H1 (cell line): ENCODE measurements around the gene MAK. TPM values are rescaled to one million over a fixed set of nuclear protein-coding genes. Genes with fewer than 3 reads are reported as not detected.
A peak's percentile ranks its signal among the peaks of the same experiment; 100 is the strongest.

Source experiments
- CTCF ChIA-PET: fragments of 300-600 bp; sonication (Branson Sonifier 250); formaldehyde crosslinking; loops from one replicate; lab custom pipeline; 2021; ENCODE audit not compliant: partially characterized antibody; lab: Charles Lee
- POLR2A ChIA-PET: fragments of 300-600 bp; sonication (Branson Sonifier 250); formaldehyde crosslinking; loops from one replicate; lab custom pipeline; 2021; ENCODE audit warnings: inconsistent platforms; ENCODE audit not compliant: partially characterized antibody; lab: Charles Lee
- DNase-seq, 2 experiments: peaks; one replicate each; pipeline versions ENCODE4 v3.0.0 to v3.0.0-alpha.2; 2010 to 2022; ENCODE audit warnings: low spot score in 2 of 2, low read depth in 1 of 2, mixed read lengths in 1 of 2
- FAIRE-seq: peaks from 2 replicates; lab custom pipeline; 2011; peaks lifted over from hg19 to GRCh38; lab: Jason Lieb, UNC
- H2AFZ ChIP-seq: 2 replicates; pipeline ENCODE4 v1.8.1; 2012; ENCODE audit warnings: low read length, inconsistent platforms
- H2AK5ac ChIP-seq: 2 replicates; pipeline ENCODE4 v1.6.1; 2013; ENCODE audit warnings: low read depth, low read length
- H2BK120ac ChIP-seq: replicated peaks from 2 replicates; pipeline ENCODE3; 2013; ENCODE audit warnings: low read depth, low read length, inconsistent platforms
- H2BK12ac ChIP-seq: 2 replicates; pipeline ENCODE4 v1.6.1; 2013; ENCODE audit warnings: low read depth, low read length
- H2BK15ac ChIP-seq: 2 replicates; pipeline ENCODE4 v1.6.1; 2013; ENCODE audit warnings: low read length
- H2BK20ac ChIP-seq: 2 replicates; pipeline ENCODE4 v1.6.1; 2013; ENCODE audit warnings: low read length
- H2BK5ac ChIP-seq: 2 replicates; pipeline ENCODE4 v1.6.1; 2013; ENCODE audit warnings: low read depth, low read length
- H3K14ac ChIP-seq: 2 replicates; pipeline ENCODE4 v1.6.1; 2013; ENCODE audit warnings: inconsistent platforms; ENCODE audit not compliant: insufficient read length
- H3K18ac ChIP-seq: 2 replicates; pipeline ENCODE4 v1.6.1; 2013; ENCODE audit warnings: low read length; ENCODE audit errors: extremely low read depth
- H3K23ac ChIP-seq: 2 replicates; pipeline ENCODE4 v1.6.1; 2013; ENCODE audit warnings: inconsistent platforms; ENCODE audit not compliant: insufficient read length
- H3K23me2 ChIP-seq: 2 replicates; pipeline ENCODE4 v1.6.1; 2013; ENCODE audit warnings: low read depth, low read length
- H3K27ac ChIP-seq: 2 replicates; pipeline ENCODE4 v1.6.1; 2011; ENCODE audit warnings: low read depth, low read length, inconsistent platforms
- H3K27me3 ChIP-seq, 4 experiments: replicated peaks in 1 of 4; 1 replicate in 1 of 4; 2 replicates in 3 of 4; pipeline versions ENCODE4 v1.6.1 to v1.8.1; 2011 to 2013; ENCODE audit warnings: low read length in 3 of 4, mild to moderate bottlenecking in 3 of 4, inconsistent platforms in 2 of 4, mixed read lengths in 2 of 4, moderate library complexity in 1 of 4; ENCODE audit not compliant: control insufficient read depth in 3 of 4, insufficient read depth in 3 of 4; ENCODE audit errors: extremely low read depth in 1 of 4
- H3K36me3 ChIP-seq, 4 experiments: 2 replicates each; pipeline versions ENCODE4 v1.6.1 to v1.8.1; 2011 to 2013; ENCODE audit warnings: mild to moderate bottlenecking in 4 of 4, low read length in 3 of 4, moderate library complexity in 2 of 4, control low read depth in 1 of 4, inconsistent platforms in 1 of 4; ENCODE audit not compliant: insufficient read depth in 4 of 4, control insufficient read depth in 2 of 4
- H3K4ac ChIP-seq: replicated peaks from 2 replicates; pipeline ENCODE3; 2013; ENCODE audit warnings: low read length, low read depth, mixed read lengths, inconsistent platforms; ENCODE audit not compliant: insufficient read length
- H3K4me1 ChIP-seq, 4 experiments: replicated peaks in 1 of 4; 1 replicate in 1 of 4; 2 replicates in 3 of 4; pipeline versions ENCODE4 v1.6.1 to v1.8.1; 2011 to 2013; ENCODE audit warnings: low read length in 3 of 4, inconsistent platforms in 2 of 4, mixed read lengths in 1 of 4; ENCODE audit not compliant: insufficient read depth in 4 of 4, control insufficient read depth in 3 of 4
- H3K4me2 ChIP-seq, 2 experiments: 2 replicates each; pipeline versions ENCODE4 v1.6.1 to v1.8.1; 2011 to 2013; ENCODE audit warnings: low read depth in 2 of 2, low read length in 2 of 2, control low read depth in 1 of 2, inconsistent platforms in 1 of 2, mild to moderate bottlenecking in 1 of 2; ENCODE audit not compliant: insufficient read depth in 1 of 2
- H3K4me3 ChIP-seq, 4 experiments: fragments of 200-600, 300-600 bp in 1 of 4; sonication (generic), shearing (Covaris generic), sonication (Bioruptor Twin) in 1 of 4; 2 replicates each; pipeline versions ENCODE4 v1.5.1 to v1.8.1; 2011 to 2016; ENCODE audit warnings: low read length in 4 of 4, low read depth in 3 of 4, control low read depth in 2 of 4, inconsistent platforms in 2 of 4, mild to moderate bottlenecking in 2 of 4, mixed read lengths in 1 of 4, moderate library complexity in 1 of 4; ENCODE audit not compliant: insufficient read depth in 2 of 4; ENCODE audit errors: extremely low read depth in 1 of 4
- H3K56ac ChIP-seq: replicated peaks from 2 replicates; pipeline ENCODE3; 2013; ENCODE audit warnings: low read depth, mild to moderate bottlenecking, mixed read lengths, low read length, inconsistent platforms; ENCODE audit not compliant: insufficient read length
- H3K79me1 ChIP-seq: 2 replicates; pipeline ENCODE4 v1.6.1; 2013; ENCODE audit warnings: low read depth, low read length, control low read depth
- H3K79me2 ChIP-seq, 2 experiments: 2 replicates each; pipeline versions ENCODE4 v1.6.1 to v1.8.1; 2012 to 2013; ENCODE audit warnings: low read length in 2 of 2, mild to moderate bottlenecking in 2 of 2, inconsistent platforms in 1 of 2; ENCODE audit not compliant: insufficient read depth in 2 of 2, control insufficient read depth in 1 of 2
- H3K9ac ChIP-seq, 4 experiments: replicated peaks in 1 of 4; 1 replicate in 1 of 4; 2 replicates in 3 of 4; pipeline versions ENCODE4 v1.6.1 to v1.8.1; 2011 to 2013; ENCODE audit warnings: low read depth in 3 of 4, low read length in 3 of 4, control low read depth in 2 of 4, mild to moderate bottlenecking in 2 of 4, moderate library complexity in 2 of 4, inconsistent platforms in 1 of 4; ENCODE audit errors: extremely low read depth in 1 of 4
- H3K9me3 ChIP-seq, 2 experiments: 2 replicates each; pipeline versions ENCODE4 v1.6.1 to v1.8.1; 2012 to 2013; ENCODE audit warnings: mild to moderate bottlenecking in 2 of 2, moderate library complexity in 2 of 2, control low read depth in 1 of 2, inconsistent platforms in 1 of 2, low read depth in 1 of 2, low read length in 1 of 2, mixed read lengths in 1 of 2; ENCODE audit not compliant: insufficient read depth in 2 of 2
- H4K20me1 ChIP-seq, 2 experiments: replicated peaks in 1 of 2; 2 replicates each; pipeline versions ENCODE3 to v1.8.1; 2011 to 2013; ENCODE audit warnings: inconsistent platforms in 2 of 2, low read length in 2 of 2, mild to moderate bottlenecking in 1 of 2; ENCODE audit not compliant: insufficient read depth in 2 of 2, control insufficient read depth in 1 of 2
- H4K5ac ChIP-seq: 2 replicates; pipeline ENCODE4 v1.6.1; 2013; ENCODE audit warnings: low read length, low read depth, mixed read lengths, inconsistent platforms; ENCODE audit not compliant: insufficient read length
- H4K8ac ChIP-seq: 2 replicates; pipeline ENCODE4 v1.8.0; 2013; ENCODE audit warnings: mild to moderate bottlenecking, moderate library complexity, low read length, inconsistent platforms; ENCODE audit not compliant: insufficient read depth; ENCODE audit errors: extremely low read depth
- H4K91ac ChIP-seq: replicated peaks from 2 replicates; pipeline ENCODE3; 2013; ENCODE audit warnings: low read length, mixed read lengths, inconsistent platforms; ENCODE audit not compliant: insufficient read length
- BACH1 ChIP-seq: IDR thresholded peaks from 2 replicates; pipeline ENCODE4 v1.6.1; 2012; ENCODE audit warnings: low read length, improper control_type of control experiment
- HDAC2 ChIP-seq, 2 experiments: fragments of 300-600 bp in 1 of 2; sonication (generic) in 1 of 2; IDR thresholded peaks; 2 replicates each; pipeline ENCODE4 v1.6.1; 2011 to 2012; ENCODE audit warnings: low read depth in 2 of 2, low read length in 2 of 2, mild to moderate bottlenecking in 2 of 2, moderate library complexity in 2 of 2, borderline replicate concordance in 1 of 2, inconsistent platforms in 1 of 2
- KDM4A ChIP-seq: IDR thresholded peaks from one replicate; pipeline ENCODE4 v1.7.1; 2012; ENCODE audit warnings: low read depth, mild to moderate bottlenecking, moderate library complexity, low read length, inconsistent platforms; ENCODE audit not compliant: severe bottlenecking
- KDM5A ChIP-seq: fragments of 200-600 bp; IDR thresholded peaks from 2 replicates; pipeline ENCODE4 v1.7.1; 2012; ENCODE audit warnings: mild to moderate bottlenecking, low read length, inconsistent platforms, mixed read lengths
- NANOG ChIP-seq: IDR thresholded peaks from 2 replicates; pipeline ENCODE4 v1.6.1; 2011; ENCODE audit warnings: low read length, low read depth, mild to moderate bottlenecking, inconsistent platforms; ENCODE audit not compliant: insufficient read depth, poor library complexity, severe bottlenecking
- PHF8 ChIP-seq: fragments of 200-600 bp; sonication (generic); conservative IDR thresholded peaks from 2 replicates; pipeline ENCODE4 v1.7.1; 2012; ENCODE audit warnings: low read depth, mild to moderate bottlenecking, inconsistent platforms, low read length, moderate library complexity
- RBBP5 ChIP-seq: IDR thresholded peaks from 2 replicates; pipeline ENCODE4 v1.7.1; 2012; ENCODE audit warnings: low read depth, mild to moderate bottlenecking, inconsistent platforms, low read length, moderate library complexity, borderline replicate concordance
- RXRA ChIP-seq: IDR thresholded peaks from 2 replicates; pipeline ENCODE4 v1.6.1; 2011; ENCODE audit warnings: low read depth, mild to moderate bottlenecking, low read length, moderate library complexity; ENCODE audit not compliant: insufficient read depth
- YY1 ChIP-seq: IDR thresholded peaks from 2 replicates; pipeline ENCODE4 v1.6.1; 2011; ENCODE audit warnings: low read depth, mild to moderate bottlenecking, low read length
- WGBS, 2 experiments: shearing (Covaris generic) in 1 of 2; methylation state at CpG; one replicate each; pipeline versions ENCODE4 v1.1.6 to v1.1.7; 2013 to 2015; ENCODE audit warnings: low lambda C conversion rate in 2 of 2, mixed read lengths in 2 of 2, inconsistent platforms in 1 of 2, low coverage in 1 of 2, missing lambda C conversion rate in 1 of 2; ENCODE audit not compliant: insufficient replicate concordance in 2 of 2, insufficient coverage in 1 of 2, insufficient read length in 1 of 2; ENCODE audit errors: extremely low coverage in 1 of 2, missing lambda C conversion rate in 1 of 2; 5-methylcytosine and 5-hydroxymethylcytosine counted together
- polyA plus RNA-seq, 7 experiments: library from polyadenylated mRNA; depleted of rRNA in 3 of 7; stranded (reverse) in 5 of 7; unstranded in 2 of 7; fragments of >200 nt in 5 of 7; fragments of 200-250 nt in 2 of 7; gene quantifications; 1 replicate in 5 of 7; 2 replicates in 1 of 7; 4 replicates in 1 of 7; pipeline versions ENCODE4 v1.2.1 to v1.2.3, GENCODE V29; 2011 to 2013; ENCODE audit warnings: missing spikeins in 2 of 7, mixed read lengths in 2 of 7
- total RNA-seq: library from RNA; stranded (reverse); fragmentation: NEBNext Ultra II Directional; extraction: Animal tissue kit (Norgen Biotek cat#: 25700); gene quantifications from 2 replicates; pipeline ENCODE4 v1.2.1, GENCODE V29; 2021
- TF ChIP-seq, protein P1 (sequence below): IDR thresholded peaks from 2 replicates; pipeline ENCODE4 v1.6.1; 2012; ENCODE audit warnings: inconsistent platforms
- TF ChIP-seq, protein P2 (sequence below): IDR thresholded peaks from 2 replicates; pipeline ENCODE4 v1.6.1; 2012; ENCODE audit warnings: low read length, inconsistent platforms

MAK gene
- total and polyA plus RNA-seq, 2 of the 8 experiments (the other 6 are each of a cell fraction or from before 2014, with no cell fraction given) = 0.08 to 0.37 TPM

DNA sequence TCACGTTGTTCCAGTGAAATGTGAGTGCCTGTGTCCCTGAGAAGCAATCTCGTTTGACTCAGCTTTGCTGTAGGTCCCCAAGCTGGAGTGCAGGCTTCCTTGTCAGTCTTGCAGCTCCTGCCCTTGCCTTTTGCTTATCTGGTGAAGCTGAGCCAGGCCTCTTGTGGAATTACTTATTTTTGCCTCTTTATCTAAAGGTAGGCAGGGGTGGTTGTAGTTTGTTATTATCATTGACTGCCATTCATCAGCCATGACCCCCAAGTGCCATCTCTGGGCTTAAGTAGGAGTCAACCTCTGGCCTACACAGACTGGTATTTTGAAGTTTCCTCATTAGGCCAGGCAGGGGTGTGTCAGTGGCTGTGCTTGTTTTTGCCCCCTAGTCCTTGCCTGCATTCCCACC is 88.6 kb downstream of the MAK start:
- no peak overlapping the region for H2BK15ac ChIP-seq
- no peak overlapping the region for H3K14ac ChIP-seq
- H2BK5ac ChIP-seq = no peak overlapping the region
- CTCF ChIA-PET = interaction anchor here (0.8 to 4.8 kb wide), 4 partner anchors 8 to 284 kb away, joined by 3 to 32 read pairs (median 4); no protein-coding TSS in a partner anchor
- no peak overlapping the region for H2BK20ac ChIP-seq
- H3K27me3 ChIP-seq = no peaks in the 10 kb centered on the region; a peak in 1 of 7 replicates
- no peak overlapping the region for H3K27ac ChIP-seq
- H3K18ac ChIP-seq = no peak overlapping the region
- WGBS, 2 experiments = 78% methylated on average over 2 of the region's 2 CpGs; no CpG with 5 or more reads in 1 of the 2 experiments
- H3K23me2 ChIP-seq = peaks cover 6% of the 10 kb centered on the region; the same call in 1 of the 2 replicates
- FAIRE-seq (no peak), DNase-seq (no peak)
- H2BK120ac ChIP-seq = no peak overlapping the region
- H3K36me3 ChIP-seq = peaks cover 8 to 41% (median 22%) of the 10 kb centered on the region in 4 experiments
- H3K79me1 ChIP-seq = peaks cover 10% of the 10 kb centered on the region
- peak overlapping the region in 1 of 2 experiments; percentile 77; a peak in 1 of 4 replicates for H3K4me2 ChIP-seq
- H2AK5ac ChIP-seq = no peak overlapping the region
- no peaks in the 10 kb centered on the region for H3K9me3 ChIP-seq
- H3K23ac ChIP-seq = no peak overlapping the region
- peaks cover 17 to 19% of the 10 kb centered on the region in 2 experiments for H4K20me1 ChIP-seq
- no peak overlapping the region for H3K56ac ChIP-seq
- no peak overlapping the region for H3K4me3 ChIP-seq
- H3K79me2 ChIP-seq = peaks cover 9 to 64% of the 10 kb centered on the region in 2 experiments
- no peak overlapping the region for H2BK12ac ChIP-seq
- H3K4ac ChIP-seq = no peak overlapping the region
- POLR2A ChIA-PET = interaction anchor here (1.0 to 4.0 kb wide), 4 partner anchors 9 to 26 kb away, joined by 3 to 32 read pairs (median 4); no protein-coding TSS in a partner anchor
- H4K91ac ChIP-seq = no peak overlapping the region
- no peak overlapping the region for H4K8ac ChIP-seq
- no peak overlapping the region for H4K5ac ChIP-seq
- H3K4me1 ChIP-seq = peaks cover 0 to 8% (median 1%) of the 10 kb centered on the region in 4 experiments; a peak in 2 of 7 replicates
- no peak overlapping the region for H2AFZ ChIP-seq
- no peak overlapping the region; a peak in 1 of 7 replicates for H3K9ac ChIP-seq
- no peak for TF ChIP-seq HDAC2 (IDR thresholded peaks at IDR 0.05; ENCODE audit: borderline replicate concordance in 1 of 2, low read depth in 2 of 2, low read length in 2 of 2)
- TF ChIP-seq RBBP5 = no peak
- no peak for TF ChIP-seq YY1
- no peak for TF ChIP-seq RXRA
- no peak for TF ChIP-seq NANOG
- TF ChIP-seq, protein P1, sequence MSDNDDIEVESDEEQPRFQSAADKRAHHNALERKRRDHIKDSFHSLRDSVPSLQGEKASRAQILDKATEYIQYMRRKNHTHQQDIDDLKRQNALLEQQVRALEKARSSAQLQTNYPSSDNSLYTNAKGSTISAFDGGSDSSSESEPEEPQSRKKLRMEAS = no peak
- TF ChIP-seq PHF8 = no peak
- TF ChIP-seq, protein P2, sequence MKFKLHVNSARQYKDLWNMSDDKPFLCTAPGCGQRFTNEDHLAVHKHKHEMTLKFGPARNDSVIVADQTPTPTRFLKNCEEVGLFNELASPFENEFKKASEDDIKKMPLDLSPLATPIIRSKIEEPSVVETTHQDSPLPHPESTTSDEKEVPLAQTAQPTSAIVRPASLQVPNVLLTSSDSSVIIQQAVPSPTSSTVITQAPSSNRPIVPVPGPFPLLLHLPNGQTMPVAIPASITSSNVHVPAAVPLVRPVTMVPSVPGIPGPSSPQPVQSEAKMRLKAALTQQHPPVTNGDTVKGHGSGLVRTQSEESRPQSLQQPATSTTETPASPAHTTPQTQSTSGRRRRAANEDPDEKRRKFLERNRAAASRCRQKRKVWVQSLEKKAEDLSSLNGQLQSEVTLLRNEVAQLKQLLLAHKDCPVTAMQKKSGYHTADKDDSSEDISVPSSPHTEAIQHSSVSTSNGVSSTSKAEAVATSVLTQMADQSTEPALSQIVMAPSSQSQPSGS = no peak
- no peak for TF ChIP-seq BACH1
- TF ChIP-seq KDM5A = no peak
- no peak for TF ChIP-seq KDM4A
